ENCODE measurements around the gene LRRC75A. TPM values are rescaled to one million over a fixed set of nuclear protein-coding genes. Genes with fewer than 3 reads are reported as not detected.
A peak's percentile ranks its signal among the peaks of the same experiment; 100 is the strongest.

LRRC75A gene
- total and polyA plus RNA-seq, 3 donors from 2014 or later: 39.1 to 47.9 (median 44.5) TPM

DNA sequence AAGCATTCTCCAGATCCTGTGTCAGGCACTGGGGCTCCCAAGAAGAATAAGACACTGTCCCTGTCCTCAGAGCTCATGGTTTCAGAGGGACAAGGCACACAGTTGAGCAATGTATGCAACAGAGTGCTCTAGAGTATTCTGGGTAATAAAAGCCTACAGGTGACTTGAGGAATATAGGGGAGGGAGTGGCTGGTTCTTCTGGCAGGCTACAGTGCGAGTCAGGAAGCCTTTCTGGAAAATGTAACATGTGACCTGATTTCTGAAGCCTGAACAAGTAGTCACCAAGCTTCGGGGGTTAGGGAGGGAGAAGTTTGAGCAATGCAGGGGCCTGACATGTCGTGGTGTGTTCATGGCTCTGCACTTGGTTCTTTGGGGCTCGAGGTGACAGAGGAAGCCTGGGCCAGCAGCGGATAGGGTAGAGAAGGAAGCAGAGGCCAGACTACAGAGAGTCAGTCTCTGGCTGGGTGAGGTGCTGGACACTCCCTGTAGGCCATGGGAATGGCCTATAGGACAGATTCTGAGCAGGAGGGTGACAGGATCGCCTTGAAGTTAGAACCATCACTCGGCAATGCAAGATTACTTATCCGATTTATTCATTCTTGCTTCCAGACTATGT lies 16.0 kb upstream of the LRRC75A start:
- DNase-seq: no peak
- Histone ChIP-seq H3K27me3 (no peaks in the 10 kb centered on the region), H3K4me3 (no peak overlapping the region), H3K4me1 (peaks cover 10% of the 10 kb centered on the region), H3K36me3 (ENCODE audit: low read depth, missing control alignments) (no peaks in the 10 kb centered on the region), H3K27ac (no peak overlapping the region), H3K9me3 (no peaks in the 10 kb centered on the region)
- intact Hi-C loops (cut with DNase I; ENCODE audit: low total_unique reads): no loop called here
- TF ChIP-seq, protein P1, sequence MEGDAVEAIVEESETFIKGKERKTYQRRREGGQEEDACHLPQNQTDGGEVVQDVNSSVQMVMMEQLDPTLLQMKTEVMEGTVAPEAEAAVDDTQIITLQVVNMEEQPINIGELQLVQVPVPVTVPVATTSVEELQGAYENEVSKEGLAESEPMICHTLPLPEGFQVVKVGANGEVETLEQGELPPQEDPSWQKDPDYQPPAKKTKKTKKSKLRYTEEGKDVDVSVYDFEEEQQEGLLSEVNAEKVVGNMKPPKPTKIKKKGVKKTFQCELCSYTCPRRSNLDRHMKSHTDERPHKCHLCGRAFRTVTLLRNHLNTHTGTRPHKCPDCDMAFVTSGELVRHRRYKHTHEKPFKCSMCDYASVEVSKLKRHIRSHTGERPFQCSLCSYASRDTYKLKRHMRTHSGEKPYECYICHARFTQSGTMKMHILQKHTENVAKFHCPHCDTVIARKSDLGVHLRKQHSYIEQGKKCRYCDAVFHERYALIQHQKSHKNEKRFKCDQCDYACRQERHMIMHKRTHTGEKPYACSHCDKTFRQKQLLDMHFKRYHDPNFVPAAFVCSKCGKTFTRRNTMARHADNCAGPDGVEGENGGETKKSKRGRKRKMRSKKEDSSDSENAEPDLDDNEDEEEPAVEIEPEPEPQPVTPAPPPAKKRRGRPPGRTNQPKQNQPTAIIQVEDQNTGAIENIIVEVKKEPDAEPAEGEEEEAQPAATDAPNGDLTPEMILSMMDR (IDR thresholded peaks at IDR 0.05): no peak
- TF ChIP-seq POLR2A (IDR thresholded peaks at IDR 0.05): no peak
- WGBS, 2 donors: 74 to 77% methylated on average over 8 of the region's 8 CpGs

DNA sequence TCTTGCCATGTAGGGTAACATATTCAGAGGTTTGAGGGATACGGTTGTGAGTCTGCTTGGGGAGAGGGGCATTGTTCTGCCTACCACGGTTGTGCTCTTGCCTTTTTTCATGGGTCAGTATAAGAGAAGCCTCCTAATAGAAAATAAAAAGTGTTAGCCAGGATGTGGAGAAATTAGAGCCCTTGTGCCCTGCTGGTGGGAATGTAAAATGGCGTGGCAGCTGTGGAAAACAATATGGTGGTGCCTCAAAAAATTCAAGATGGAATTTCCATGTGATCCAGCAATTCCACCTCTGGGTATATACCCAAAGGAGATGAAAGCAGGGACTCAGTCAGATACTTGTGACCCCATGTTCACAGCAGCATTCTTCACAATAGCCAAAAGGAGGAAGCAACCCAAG lies 14.2 kb upstream of the LRRC75A start:
- no peaks in the 10 kb centered on the region for H3K36me3 ChIP-seq (ENCODE audit: low read depth, missing control alignments)
- DNase-seq: no peak
- H3K9me3 ChIP-seq: no peaks in the 10 kb centered on the region
- H3K27me3 ChIP-seq: no peaks in the 10 kb centered on the region
- TF ChIP-seq POLR2A (IDR thresholded peaks at IDR 0.05): no peak
- TF ChIP-seq, protein P1 (IDR thresholded peaks at IDR 0.05): peak in 1 of 3 experiments; percentile 21
- H3K27ac ChIP-seq: no peak overlapping the region
- 94 to 96% methylated on average over 3 of the region's 3 CpGs for WGBS, 2 donors
- intact Hi-C loops (cut with DNase I; ENCODE audit: low total_unique reads): no loop called here
- H3K4me3 ChIP-seq: no peak overlapping the region
- H3K4me1 ChIP-seq: peaks cover 10% of the 10 kb centered on the region

GRCh38 chr17:16504984-16505383 lies 13.0 kb upstream of the LRRC75A start:
- no peaks in the 10 kb centered on the region for H3K9me3 ChIP-seq
- no peak for DNase-seq
- H3K27ac ChIP-seq: no peak overlapping the region
- WGBS, 2 donors: 72 to 95% methylated on average over 3 of the region's 3 CpGs
- intact Hi-C loops (cut with DNase I; ENCODE audit: low total_unique reads): no loop called here
- no peak for TF ChIP-seq POLR2A (IDR thresholded peaks at IDR 0.05)
- TF ChIP-seq, protein P1 (IDR thresholded peaks at IDR 0.05): no peak
- H3K4me1 ChIP-seq: peaks cover 10% of the 10 kb centered on the region
- no peaks in the 10 kb centered on the region for H3K36me3 ChIP-seq (ENCODE audit: low read depth, missing control alignments)
- H3K4me3 ChIP-seq: no peak overlapping the region
- H3K27me3 ChIP-seq: no peaks in the 10 kb centered on the region

GRCh38 chr17:16496820-16497489 lies 5.0 kb upstream of the LRRC75A start:
- WGBS, 2 donors: 85 to 89% methylated on average over 12 of the region's 12 CpGs
- intact Hi-C loops (cut with DNase I; ENCODE audit: low total_unique reads): no loop called here
- no peak overlapping the region for H3K27ac ChIP-seq
- TF ChIP-seq, protein P1 (IDR thresholded peaks at IDR 0.05): no peak
- no peak for TF ChIP-seq POLR2A (IDR thresholded peaks at IDR 0.05)
- H3K9me3 ChIP-seq: no peaks in the 10 kb centered on the region
- DNase-seq: no peak
- H3K4me1 ChIP-seq: no peaks in the 10 kb centered on the region
- no peaks in the 10 kb centered on the region for H3K27me3 ChIP-seq
- no peaks in the 10 kb centered on the region for H3K36me3 ChIP-seq (ENCODE audit: low read depth, missing control alignments)
- no peak overlapping the region for H3K4me3 ChIP-seq
